ENCODE data around the gene SMPDL3B. TPM values are rescaled to one million over a fixed set of nuclear protein-coding genes. Genes with fewer than 3 reads are reported as not detected.

SMPDL3B gene
- total and polyA plus RNA-seq, 2 donors from 2014 or later: 5.9 to 9.7 TPM

GRCh38 chr1:27887215-27888021, 47.4 kb upstream of the SMPDL3B start:
- no peaks in the 10 kb centered on the region for H3K4me1 ChIP-seq (ENCODE audit: control insufficient read depth in 2 of 3, insufficient read depth in 2 of 3, low read depth in 1 of 3, low read length in 3 of 3)
- intact Hi-C loops (cut with DNase I): no loop called here
- H3K27ac ChIP-seq (ENCODE audit: low read depth in 2 of 2, low read length in 2 of 2): peak overlapping the region in 1 of 2 donors; percentile 65
- H3K27me3 ChIP-seq (ENCODE audit: control insufficient read depth, insufficient read depth, low read length): no peaks in the 10 kb centered on the region
- DNase-seq: no peak
- H3K9ac ChIP-seq (ENCODE audit: low read length in 3 of 3): no peak overlapping the region
- TF ChIP-seq CTCF (IDR thresholded peaks at IDR 0.05; ENCODE audit: borderline replicate concordance, extremely low read depth, insufficient read depth): no peak
- FAIRE-seq: no peak
- H3K36me3 ChIP-seq (ENCODE audit: control insufficient read depth in 2 of 3, insufficient read depth in 3 of 3, low read length in 3 of 3): peaks cover 0 to 27% (median 12%) of the 10 kb centered on the region in 3 donors
- no peak overlapping the region for H3K4me3 ChIP-seq (ENCODE audit: low read length in 3 of 3)
- H3K9me3 ChIP-seq (ENCODE audit: control insufficient read depth in 2 of 3, insufficient read depth in 1 of 3, low read length in 3 of 3): no peaks in the 10 kb centered on the region

GRCh38 chr1:27889506-27889905, 45.3 kb upstream of the SMPDL3B start:
- DNase-seq (no peak), FAIRE-seq (no peak)
- Histone ChIP-seq H3K27me3 (ENCODE audit: control insufficient read depth, insufficient read depth, low read length) (no peaks in the 10 kb centered on the region), H3K4me1 (ENCODE audit: control insufficient read depth in 2 of 3, insufficient read depth in 2 of 3, low read depth in 1 of 3, low read length in 3 of 3) (no peaks in the 10 kb centered on the region), H3K4me3 (ENCODE audit: low read length in 3 of 3) (no peak overlapping the region), H3K9me3 (ENCODE audit: control insufficient read depth in 2 of 3, insufficient read depth in 1 of 3, low read length in 3 of 3) (no peaks in the 10 kb centered on the region), H3K36me3 (ENCODE audit: control insufficient read depth in 2 of 3, insufficient read depth in 3 of 3, low read length in 3 of 3) (peaks cover 3 to 46% (median 29%) of the 10 kb centered on the region in 3 donors), H3K27ac (ENCODE audit: low read depth in 2 of 2, low read length in 2 of 2) (no peak overlapping the region), H3K9ac (ENCODE audit: low read length in 3 of 3) (no peak overlapping the region)
- intact Hi-C loops (cut with DNase I): no loop called here
- TF ChIP-seq CTCF (IDR thresholded peaks at IDR 0.05; ENCODE audit: borderline replicate concordance, extremely low read depth, insufficient read depth): no peak

GRCh38 chr1:27891196-27891889, 43.5 kb upstream of the SMPDL3B start:
- Histone ChIP-seq H3K9ac (ENCODE audit: low read length in 3 of 3) (no peak overlapping the region), H3K27ac (ENCODE audit: low read depth in 2 of 2, low read length in 2 of 2) (no peak overlapping the region), H3K4me1 (ENCODE audit: control insufficient read depth in 2 of 3, insufficient read depth in 2 of 3, low read depth in 1 of 3, low read length in 3 of 3) (no peaks in the 10 kb centered on the region), H3K9me3 (ENCODE audit: control insufficient read depth in 2 of 3, insufficient read depth in 1 of 3, low read length in 3 of 3) (no peaks in the 10 kb centered on the region), H3K27me3 (ENCODE audit: control insufficient read depth, insufficient read depth, low read length) (no peaks in the 10 kb centered on the region), H3K4me3 (ENCODE audit: low read length in 3 of 3) (no peak overlapping the region), H3K36me3 (ENCODE audit: control insufficient read depth in 2 of 3, insufficient read depth in 3 of 3, low read length in 3 of 3) (peaks cover 9 to 49% (median 34%) of the 10 kb centered on the region in 3 donors)
- peak in 1 of 5 donors; percentile 12 for DNase-seq
- intact Hi-C loops (cut with DNase I): no loop called here
- TF ChIP-seq CTCF (IDR thresholded peaks at IDR 0.05; ENCODE audit: borderline replicate concordance, extremely low read depth, insufficient read depth): no peak
- no peak for FAIRE-seq

All from kidney (tissue), 14 donors.